Sigmoid colon (tissue), 7 donors: ENCODE data around the gene ATP5F1C. TPM values are rescaled to one million over a fixed set of nuclear protein-coding genes. Genes with fewer than 3 reads are reported as not detected.

Experiments used
- DNase-seq: peaks from one replicate; pipeline ENCODE4 v3.0.0-alpha.2; 2019
- H3K27ac ChIP-seq, 4 donors: fragments of 200-600 bp; sonication (generic); one replicate each; pipeline ENCODE4 v1.5.1; 2016 to 2019; ENCODE audit warnings: mild to moderate bottlenecking in 1 of 4
- H3K27me3 ChIP-seq, 3 donors: fragments of 200-600 bp; sonication (generic); one replicate each; pipeline ENCODE4 v1.5.1; 2019; ENCODE audit warnings: mild to moderate bottlenecking in 1 of 3
- H3K36me3 ChIP-seq, 4 donors: fragments of 200-600 bp; sonication (generic); one replicate each; pipeline ENCODE4 v1.5.1; 2016 to 2019
- H3K4me1 ChIP-seq, 4 donors: fragments of 200-600 bp; sonication (generic); one replicate each; pipeline ENCODE4 v1.5.1; 2017 to 2019
- H3K4me3 ChIP-seq, 4 donors: fragments of 200-600 bp; sonication (generic); one replicate each; pipeline ENCODE4 v1.5.1; 2017 to 2019; ENCODE audit warnings: mild to moderate bottlenecking in 2 of 4, moderate library complexity in 1 of 4
- H3K9me3 ChIP-seq, 4 donors: fragments of 200-600 bp in 3 of 4; sonication (generic) in 3 of 4; one replicate each; pipeline versions ENCODE4 v1.5.1 to v1.6.1; 2013 to 2019
- EP300 ChIP-seq, 4 donors: sonication (generic); formaldehyde crosslinking; IDR thresholded peaks; one replicate each; pipeline ENCODE4 v1.6.1; 2017; ENCODE audit warnings: antibody characterized with exemption in 4 of 4
- POLR2A ChIP-seq, 2 donors: fragments of 450-650 bp; IDR thresholded peaks; one replicate each; pipeline ENCODE4 v1.6.1; 2016; ENCODE audit warnings: antibody characterized with exemption in 2 of 2, mild to moderate bottlenecking in 2 of 2, moderate library complexity in 2 of 2
- POLR2AphosphoS5 ChIP-seq, 4 donors: sonication (generic); formaldehyde crosslinking; IDR thresholded peaks; one replicate each; pipeline ENCODE4 v1.6.1; 2017; ENCODE audit warnings: antibody characterized with exemption in 4 of 4
- WGBS, 2 donors: extraction: QIAGEN DNeasy Blood & Tissue Kit; methylation state at CpG; one replicate each; pipeline ENCODE4 v1.1.7; 2013; 5-methylcytosine and 5-hydroxymethylcytosine counted together
- intact Hi-C: fragments of 100-400 bp; cut with DNase I; formaldehyde crosslinking; loops from one replicate; pipeline ENCODE4 v1.15.1; 2023
- polyA plus RNA-seq, 3 donors: library from polyadenylated mRNA; stranded (reverse); fragments of 200-250 nt; gene quantifications; one replicate each; pipeline ENCODE4 v1.2.3, GENCODE V29; 2013
- total RNA-seq, 4 donors: library from RNA; depleted of rRNA; stranded (reverse); fragments of >200 nt; gene quantifications; one replicate each; pipeline ENCODE4 v1.1.0, GENCODE V29; 2016
- TF ChIP-seq, protein P1 (sequence below), 4 experiments: fragments of 450-650 bp in 3 of 4; fragments of 200-600 bp in 1 of 4; IDR thresholded peaks; one replicate each; pipeline ENCODE4 v1.5.1; 2016 to 2019; ENCODE audit warnings: antibody characterized with exemption in 4 of 4, mild to moderate bottlenecking in 3 of 4, moderate library complexity in 2 of 4
- donor health status: healthy with polysubstance abuse.
- donor health status: Bipolar disorder and iron deficiency.
- donor health status: healthy.

ATP5F1C gene
- total and polyA plus RNA-seq, 7 donors: 335 to 993 (median 363) TPM

DNA sequence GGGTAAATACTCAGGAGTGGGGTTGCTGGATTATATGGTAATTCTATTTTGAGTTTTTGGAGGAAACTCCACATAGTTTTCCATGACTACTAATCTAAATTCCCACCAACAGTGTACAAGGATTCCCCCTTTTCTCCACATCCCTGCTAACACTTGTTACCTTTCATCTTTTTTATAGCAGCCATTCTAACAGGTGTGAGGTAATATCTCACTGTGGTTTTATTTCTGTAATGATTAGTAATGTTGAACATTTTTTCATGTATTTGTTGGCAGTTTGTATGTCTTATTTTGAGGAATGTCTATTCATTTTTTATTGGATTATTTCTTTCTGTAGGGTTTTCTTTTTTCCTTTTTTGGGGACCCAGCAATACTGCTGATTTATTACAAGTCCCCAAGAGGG, 45.2 kb downstream of the ATP5F1C start:
- intact Hi-C loops: no loop called here
- Histone ChIP-seq H3K4me1 (no peaks in the 10 kb centered on the region), H3K9me3 (no peaks in the 10 kb centered on the region), H3K4me3 (no peak overlapping the region), H3K27me3 (no peaks in the 10 kb centered on the region), H3K36me3 (no peaks in the 10 kb centered on the region), H3K27ac (no peak overlapping the region)
- TF ChIP-seq POLR2A (IDR thresholded peaks at IDR 0.05) (no peak), POLR2AphosphoS5 (IDR thresholded peaks at IDR 0.05) (no peak), EP300 (IDR thresholded peaks at IDR 0.05) (no peak)
- TF ChIP-seq, protein P1, sequence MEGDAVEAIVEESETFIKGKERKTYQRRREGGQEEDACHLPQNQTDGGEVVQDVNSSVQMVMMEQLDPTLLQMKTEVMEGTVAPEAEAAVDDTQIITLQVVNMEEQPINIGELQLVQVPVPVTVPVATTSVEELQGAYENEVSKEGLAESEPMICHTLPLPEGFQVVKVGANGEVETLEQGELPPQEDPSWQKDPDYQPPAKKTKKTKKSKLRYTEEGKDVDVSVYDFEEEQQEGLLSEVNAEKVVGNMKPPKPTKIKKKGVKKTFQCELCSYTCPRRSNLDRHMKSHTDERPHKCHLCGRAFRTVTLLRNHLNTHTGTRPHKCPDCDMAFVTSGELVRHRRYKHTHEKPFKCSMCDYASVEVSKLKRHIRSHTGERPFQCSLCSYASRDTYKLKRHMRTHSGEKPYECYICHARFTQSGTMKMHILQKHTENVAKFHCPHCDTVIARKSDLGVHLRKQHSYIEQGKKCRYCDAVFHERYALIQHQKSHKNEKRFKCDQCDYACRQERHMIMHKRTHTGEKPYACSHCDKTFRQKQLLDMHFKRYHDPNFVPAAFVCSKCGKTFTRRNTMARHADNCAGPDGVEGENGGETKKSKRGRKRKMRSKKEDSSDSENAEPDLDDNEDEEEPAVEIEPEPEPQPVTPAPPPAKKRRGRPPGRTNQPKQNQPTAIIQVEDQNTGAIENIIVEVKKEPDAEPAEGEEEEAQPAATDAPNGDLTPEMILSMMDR (IDR thresholded peaks at IDR 0.05): no peak
- no peak for DNase-seq

DNA sequence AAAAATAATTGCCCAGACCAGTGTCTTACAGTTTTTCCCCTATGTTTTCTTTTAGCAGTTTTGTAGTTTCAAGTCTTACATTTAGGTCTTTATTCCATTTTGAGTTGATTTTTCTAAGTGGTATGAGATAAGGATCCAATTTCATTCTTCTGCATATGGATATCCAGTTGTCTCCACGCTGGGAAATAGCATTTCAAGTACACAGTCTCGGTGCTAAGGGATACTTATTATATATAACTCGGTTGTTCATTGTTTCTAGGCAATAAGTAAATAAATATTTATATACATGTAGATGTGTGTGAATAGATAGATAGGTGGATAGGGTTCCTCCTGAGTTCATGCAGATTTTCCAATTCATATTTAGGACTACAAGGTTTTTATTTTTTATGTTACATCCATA, 46.3 kb downstream of the ATP5F1C start:
- TF ChIP-seq POLR2A (IDR thresholded peaks at IDR 0.05) (no peak), EP300 (IDR thresholded peaks at IDR 0.05) (no peak), POLR2AphosphoS5 (IDR thresholded peaks at IDR 0.05) (no peak)
- TF ChIP-seq, protein P1 (IDR thresholded peaks at IDR 0.05): no peak
- no peak for DNase-seq
- no peaks in the 10 kb centered on the region for H3K27me3 ChIP-seq
- 91 to 97% methylated on average over 3 of the region's 3 CpGs for WGBS, 2 donors
- H3K4me1 ChIP-seq: no peaks in the 10 kb centered on the region
- H3K27ac ChIP-seq: no peak overlapping the region
- no peaks in the 10 kb centered on the region for H3K36me3 ChIP-seq
- intact Hi-C loops: no loop called here
- H3K9me3 ChIP-seq: no peaks in the 10 kb centered on the region
- no peak overlapping the region for H3K4me3 ChIP-seq

DNA sequence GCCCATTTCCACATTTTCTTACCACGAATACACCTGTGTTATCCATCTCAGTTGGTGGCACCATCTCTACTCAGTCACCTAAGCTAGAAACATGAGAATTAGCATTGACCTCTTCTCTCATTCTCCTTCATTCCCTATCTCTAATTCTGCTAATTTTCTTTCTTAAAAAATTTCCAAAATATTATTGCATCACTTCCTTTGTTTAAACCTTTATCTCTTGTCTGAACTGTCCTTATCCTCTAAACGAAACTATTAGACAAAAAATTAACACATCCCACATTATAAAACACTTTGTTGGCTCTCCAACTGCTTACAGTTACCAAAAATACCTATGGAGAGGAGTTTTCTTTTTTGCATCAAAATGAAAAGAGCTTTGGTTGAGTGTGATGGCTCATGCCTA, 48.6 kb downstream of the ATP5F1C start:
- no peaks in the 10 kb centered on the region for H3K9me3 ChIP-seq
- no peak overlapping the region for H3K4me3 ChIP-seq
- H3K4me1 ChIP-seq: no peaks in the 10 kb centered on the region
- intact Hi-C loops: no loop called here
- H3K36me3 ChIP-seq: no peaks in the 10 kb centered on the region
- H3K27ac ChIP-seq: no peak overlapping the region
- 95 to 96% methylated on average over 2 of the region's 2 CpGs for WGBS, 2 donors
- no peaks in the 10 kb centered on the region for H3K27me3 ChIP-seq
- TF ChIP-seq POLR2A (IDR thresholded peaks at IDR 0.05) (no peak), POLR2AphosphoS5 (IDR thresholded peaks at IDR 0.05) (no peak), EP300 (IDR thresholded peaks at IDR 0.05) (no peak)
- TF ChIP-seq, protein P1 (IDR thresholded peaks at IDR 0.05): no peak
- DNase-seq: no peak

DNA sequence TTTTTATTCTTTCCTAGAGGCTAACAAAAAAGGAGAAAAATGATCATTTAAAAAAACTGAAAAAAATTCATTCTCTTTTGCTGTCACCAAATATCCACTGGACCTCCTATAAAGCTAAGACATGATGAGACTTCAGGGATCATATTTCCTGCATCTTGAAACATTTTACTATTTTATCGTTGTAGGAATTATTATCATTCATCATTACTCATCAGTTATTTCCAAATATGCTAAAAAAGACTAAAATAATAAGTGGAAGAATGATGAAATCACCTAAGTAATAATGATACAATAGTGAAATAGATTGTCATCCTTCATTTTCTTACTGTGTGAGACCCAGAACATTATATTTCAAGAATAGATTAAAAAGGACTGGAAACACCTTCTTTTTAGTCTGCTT, 58.6 kb downstream of the ATP5F1C start:
- Histone ChIP-seq H3K27ac (no peak overlapping the region), H3K4me1 (no peaks in the 10 kb centered on the region), H3K9me3 (no peaks in the 10 kb centered on the region), H3K4me3 (no peak overlapping the region), H3K27me3 (no peaks in the 10 kb centered on the region), H3K36me3 (no peaks in the 10 kb centered on the region)
- no peak for DNase-seq
- TF ChIP-seq EP300 (IDR thresholded peaks at IDR 0.05) (no peak), POLR2AphosphoS5 (IDR thresholded peaks at IDR 0.05) (no peak), POLR2A (IDR thresholded peaks at IDR 0.05) (no peak)
- TF ChIP-seq, protein P1 (IDR thresholded peaks at IDR 0.05): no peak
- intact Hi-C loops: no loop called here
- WGBS, 2 donors: 91 to 93% methylated on average over 1 of the region's 1 CpG

DNA sequence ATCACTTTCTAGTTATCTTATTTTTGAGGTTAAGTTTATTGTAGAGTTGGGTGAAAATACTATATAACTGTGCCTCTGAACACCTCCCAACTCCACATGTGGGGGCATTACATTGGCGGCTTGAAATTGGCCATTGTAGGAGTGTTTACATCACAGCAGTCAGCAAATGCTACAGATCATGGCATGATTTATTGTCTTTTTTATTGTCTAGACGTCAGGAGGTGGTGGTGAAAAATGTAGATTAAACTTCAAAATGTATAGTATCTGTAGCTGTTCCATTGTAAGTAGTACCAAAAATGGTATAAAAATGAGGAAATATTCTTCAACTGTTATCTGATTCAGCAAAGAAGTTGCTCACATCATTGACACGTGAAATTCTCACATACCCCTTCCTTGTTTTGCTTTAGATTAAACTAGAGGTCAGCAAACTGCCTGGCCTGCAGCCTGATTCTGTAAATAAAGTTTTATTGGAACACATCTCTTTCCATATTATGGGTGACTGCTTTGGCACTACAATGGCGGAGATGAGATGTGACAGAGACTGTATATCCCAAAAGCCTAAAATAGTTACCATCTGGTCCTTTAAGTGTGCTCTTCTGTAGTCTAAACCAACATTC, 65.4 kb downstream of the ATP5F1C start:
- H3K36me3 ChIP-seq: no peaks in the 10 kb centered on the region
- H3K27ac ChIP-seq: no peak overlapping the region
- intact Hi-C loops: no loop called here
- TF ChIP-seq, protein P1 (IDR thresholded peaks at IDR 0.05): no peak
- TF ChIP-seq POLR2AphosphoS5 (IDR thresholded peaks at IDR 0.05): no peak
- no peak for TF ChIP-seq POLR2A (IDR thresholded peaks at IDR 0.05)
- no peak for TF ChIP-seq EP300 (IDR thresholded peaks at IDR 0.05)
- 55 to 76% methylated on average over 4 of the region's 4 CpGs for WGBS, 2 donors
- no peaks in the 10 kb centered on the region for H3K9me3 ChIP-seq
- peaks cover 0 to 20% (median 11%) of the 10 kb centered on the region in 4 donors for H3K4me1 ChIP-seq
- no peak for DNase-seq
- H3K4me3 ChIP-seq: no peak overlapping the region
- H3K27me3 ChIP-seq: no peaks in the 10 kb centered on the region
